NCI-H2107 treated with DMSO at 0.1 percent for 48 hours (cell line): Measurements from ENCODE around the gene CNDP2.
A peak's percentile ranks its signal among the peaks of the same experiment; 100 is the strongest.

Source experiments
- DNase-seq: peaks from one replicate; lab custom pipeline; 2025; ENCODE audit not compliant: unreplicated experiment; lab: John Stamatoyannopoulos, UW

The CNDP2 gene

GRCh38 chr18:74495581-74496507 is at the start of gene CNDP2:
Gene CNDP2 (plus strand): TSS chr18:74496363. CDS start chr18:74499974, 3,611 bp downstream.
- peak; percentile 96 for DNase-seq

GRCh38 chr18:74446631-74447403 is 49.3 kb upstream of the CNDP2 start:
- DNase-seq, result no peak

- DNase-seq, result no peak
These were observed 48.6 kb upstream of the CNDP2 start for GRCh38 chr18:74447404-74448152.

- no peak for DNase-seq
These were observed 45.5 kb upstream of the CNDP2 start for GRCh38 chr18:74450626-74451025.

- no peak for DNase-seq
These were observed 45.0 kb upstream of the CNDP2 start for GRCh38 chr18:74451148-74451547.

- DNase-seq, result no peak
These were observed 43.1 kb upstream of the CNDP2 start for GRCh38 chr18:74453016-74453566.

GRCh38 chr18:74453642-74454198 is 42.4 kb upstream of the CNDP2 start:
- no peak for DNase-seq

- no peak for DNase-seq
These were observed 41.8 kb upstream of the CNDP2 start for GRCh38 chr18:74454279-74454751.

GRCh38 chr18:74455386-74455785 is 40.8 kb upstream of the CNDP2 start:
- no peak for DNase-seq

- DNase-seq, result no peak
These were observed 40.2 kb upstream of the CNDP2 start for GRCh38 chr18:74456017-74456348.

- no peak for DNase-seq
These were observed 39.7 kb upstream of the CNDP2 start for GRCh38 chr18:74456349-74457042.

GRCh38 chr18:74457043-74457724 is 39.0 kb upstream of the CNDP2 start, which contains the start of gene DIPK1C:
Gene DIPK1C (minus strand): TSS chr18:74457308. CDS start chr18:74457259, 49 bp downstream.
- no peak for DNase-seq

GRCh38 chr18:74457725-74458421 is 38.3 kb upstream of the CNDP2 start:
- DNase-seq, result no peak

- no peak for DNase-seq
These were observed 36.3 kb upstream of the CNDP2 start for GRCh38 chr18:74459889-74460288.

GRCh38 chr18:74460825-74461224 is 35.3 kb upstream of the CNDP2 start:
- DNase-seq, result no peak

GRCh38 chr18:74463254-74463653 is 32.9 kb upstream of the CNDP2 start:
- DNase-seq, result no peak

- no peak for DNase-seq
These were observed 32.2 kb upstream of the CNDP2 start for GRCh38 chr18:74463983-74464382.

- DNase-seq, result no peak
These were observed 30.4 kb upstream of the CNDP2 start for GRCh38 chr18:74465775-74466174.

GRCh38 chr18:74468547-74469061 is 27.6 kb upstream of the CNDP2 start:
- no peak for DNase-seq
